ENCODE measurements around the gene FTL.

- TF ChIP-seq CTCF (IDR thresholded peaks at IDR 0.05; ENCODE audit: low read depth, low read length) (no peak), MYC (IDR thresholded peaks at IDR 0.05; ENCODE audit: low read depth, low read length) (no peak), POLR2A (IDR thresholded peaks at IDR 0.05; ENCODE audit: extremely low read depth, insufficient read length) (no peak), MAX (IDR thresholded peaks at IDR 0.05; ENCODE audit: low read depth, low read length) (no peak)
Observed at GRCh38 chr19:48991873-48992580, 26.9 kb downstream of the FTL start.

All from NB4 (cell line).